Suprapubic skin (tissue), 4 donors: ENCODE data around the gene CDH13. TPM values are rescaled to one million over a fixed set of nuclear protein-coding genes. Genes with fewer than 3 reads are reported as not detected.

ENCODE experiments used
- DNase-seq, 2 donors: peaks; one replicate each; pipeline ENCODE4 v3.0.0-alpha.2; 2019; ENCODE audit warnings: low spot score in 2 of 2
- H3K27ac ChIP-seq: fragments of 200-600 bp; sonication (generic); one replicate; pipeline ENCODE4 v1.5.1; 2019
- H3K27me3 ChIP-seq: fragments of 200-600 bp; sonication (generic); one replicate; pipeline ENCODE4 v1.5.1; 2019
- H3K36me3 ChIP-seq: fragments of 200-600 bp; sonication (generic); one replicate; pipeline ENCODE4 v1.5.1; 2019
- H3K4me1 ChIP-seq: fragments of 200-600 bp; sonication (generic); one replicate; pipeline ENCODE4 v1.5.1; 2019
- H3K4me3 ChIP-seq: fragments of 200-600 bp; sonication (generic); one replicate; pipeline ENCODE4 v1.5.1; 2019; ENCODE audit warnings: mild to moderate bottlenecking
- H3K9me3 ChIP-seq: fragments of 200-600 bp; sonication (generic); one replicate; pipeline ENCODE4 v1.5.1; 2019
- EP300 ChIP-seq: sonication (generic); formaldehyde crosslinking; IDR thresholded peaks from one replicate; pipeline ENCODE4 v1.6.1; 2017; ENCODE audit warnings: antibody characterized with exemption
- POLR2A ChIP-seq, 2 donors: fragments of 450-650 bp; IDR thresholded peaks; one replicate each; pipeline ENCODE4 v1.6.1; 2017; ENCODE audit warnings: antibody characterized with exemption in 2 of 2, mild to moderate bottlenecking in 2 of 2, moderate library complexity in 2 of 2
- POLR2AphosphoS5 ChIP-seq, 3 donors: sonication (generic); formaldehyde crosslinking; IDR thresholded peaks; one replicate each; pipeline ENCODE4 v1.6.1; 2017; ENCODE audit warnings: antibody characterized with exemption in 3 of 3
- WGBS: methylation state at CpG from one replicate; pipeline ENCODE4 v1.1.5; 2018; 5-methylcytosine and 5-hydroxymethylcytosine counted together
- total RNA-seq, 4 donors: library from RNA; depleted of rRNA; stranded (reverse); fragments of >200 nt; gene quantifications; one replicate each; pipeline ENCODE4 v1.1.0, GENCODE V29; 2016
- TF ChIP-seq, protein P1 (sequence below), 2 donors: fragments of 200-600 bp in 1 of 2; fragments of 450-650 bp in 1 of 2; sonication (generic) in 1 of 2; IDR thresholded peaks; one replicate each; pipeline ENCODE4 v1.5.1; 2016 to 2019; ENCODE audit warnings: antibody characterized with exemption in 2 of 2, mild to moderate bottlenecking in 1 of 2, moderate library complexity in 1 of 2

The CDH13 gene
- total RNA-seq, 4 donors from 2014 or later = 90.4 to 176 (median 139) TPM

DNA sequence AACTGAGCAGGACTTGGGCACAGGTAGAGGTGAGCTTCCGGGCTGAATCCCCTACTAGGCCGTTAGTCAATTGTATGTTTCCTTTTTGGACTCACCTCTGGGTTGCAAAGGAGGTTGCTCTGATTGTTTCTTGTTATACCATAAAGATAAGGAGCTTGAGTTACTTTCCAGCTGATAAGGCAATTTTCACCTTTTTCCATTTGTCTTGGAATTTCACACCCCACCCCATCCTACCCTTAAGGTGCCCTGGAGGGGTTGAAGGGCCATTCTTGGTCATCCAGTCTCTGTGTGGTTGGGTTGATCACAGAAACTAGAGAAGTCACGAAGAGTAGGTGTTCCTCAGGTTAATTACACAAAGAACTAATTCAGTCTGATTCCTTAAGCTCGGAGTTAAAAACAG is 162.2 kb downstream of the CDH13 start:
- 86% methylated on average over 4 of the region's 4 CpGs for WGBS
- DNase-seq = no peak

DNA sequence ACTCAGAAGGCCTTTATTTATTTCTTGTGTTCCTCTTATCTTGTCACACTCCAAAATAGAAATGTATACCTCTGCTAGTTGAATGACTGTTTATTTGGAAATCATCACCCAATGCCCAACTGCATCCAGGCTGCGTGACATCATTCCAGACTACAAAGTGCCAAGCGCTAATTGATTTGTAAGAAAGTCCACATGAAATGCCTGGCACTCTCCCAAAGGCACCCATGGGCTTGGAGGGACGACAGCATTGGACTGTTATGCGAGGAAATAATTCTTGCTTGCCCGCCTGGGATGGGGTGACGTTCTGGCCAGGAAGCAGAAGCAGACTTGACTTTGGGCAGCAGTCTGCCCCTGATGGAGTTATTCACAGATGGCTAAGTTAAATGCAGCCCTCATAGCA is 165.9 kb downstream of the CDH13 start:
- Histone ChIP-seq H3K4me3 (no peak overlapping the region), H3K36me3 (no peaks in the 10 kb centered on the region), H3K27ac (no peak overlapping the region), H3K27me3 (no peaks in the 10 kb centered on the region), H3K4me1 (no peaks in the 10 kb centered on the region), H3K9me3 (no peaks in the 10 kb centered on the region)
- TF ChIP-seq EP300 (no peak), POLR2A (IDR thresholded peaks at IDR 0.05) (no peak)
- TF ChIP-seq, protein P1, sequence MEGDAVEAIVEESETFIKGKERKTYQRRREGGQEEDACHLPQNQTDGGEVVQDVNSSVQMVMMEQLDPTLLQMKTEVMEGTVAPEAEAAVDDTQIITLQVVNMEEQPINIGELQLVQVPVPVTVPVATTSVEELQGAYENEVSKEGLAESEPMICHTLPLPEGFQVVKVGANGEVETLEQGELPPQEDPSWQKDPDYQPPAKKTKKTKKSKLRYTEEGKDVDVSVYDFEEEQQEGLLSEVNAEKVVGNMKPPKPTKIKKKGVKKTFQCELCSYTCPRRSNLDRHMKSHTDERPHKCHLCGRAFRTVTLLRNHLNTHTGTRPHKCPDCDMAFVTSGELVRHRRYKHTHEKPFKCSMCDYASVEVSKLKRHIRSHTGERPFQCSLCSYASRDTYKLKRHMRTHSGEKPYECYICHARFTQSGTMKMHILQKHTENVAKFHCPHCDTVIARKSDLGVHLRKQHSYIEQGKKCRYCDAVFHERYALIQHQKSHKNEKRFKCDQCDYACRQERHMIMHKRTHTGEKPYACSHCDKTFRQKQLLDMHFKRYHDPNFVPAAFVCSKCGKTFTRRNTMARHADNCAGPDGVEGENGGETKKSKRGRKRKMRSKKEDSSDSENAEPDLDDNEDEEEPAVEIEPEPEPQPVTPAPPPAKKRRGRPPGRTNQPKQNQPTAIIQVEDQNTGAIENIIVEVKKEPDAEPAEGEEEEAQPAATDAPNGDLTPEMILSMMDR (IDR thresholded peaks at IDR 0.05) = no peak
- no peak for DNase-seq
- 89% methylated on average over 6 of the region's 6 CpGs for WGBS

More for the DNA sequence above, 162.2 kb downstream of the CDH13 start:
- no peaks in the 10 kb centered on the region for H3K9me3 ChIP-seq
- no peak overlapping the region for H3K4me3 ChIP-seq
- no peaks in the 10 kb centered on the region for H3K36me3 ChIP-seq
- no peak for TF ChIP-seq POLR2AphosphoS5 (IDR thresholded peaks at IDR 0.05)
- TF ChIP-seq, protein P1 (IDR thresholded peaks at IDR 0.05) = no peak
- no peak for TF ChIP-seq POLR2A (IDR thresholded peaks at IDR 0.05)
- TF ChIP-seq EP300 = no peak
- H3K27me3 ChIP-seq = no peaks in the 10 kb centered on the region
- H3K27ac ChIP-seq = no peak overlapping the region
- H3K4me1 ChIP-seq = no peaks in the 10 kb centered on the region

DNA sequence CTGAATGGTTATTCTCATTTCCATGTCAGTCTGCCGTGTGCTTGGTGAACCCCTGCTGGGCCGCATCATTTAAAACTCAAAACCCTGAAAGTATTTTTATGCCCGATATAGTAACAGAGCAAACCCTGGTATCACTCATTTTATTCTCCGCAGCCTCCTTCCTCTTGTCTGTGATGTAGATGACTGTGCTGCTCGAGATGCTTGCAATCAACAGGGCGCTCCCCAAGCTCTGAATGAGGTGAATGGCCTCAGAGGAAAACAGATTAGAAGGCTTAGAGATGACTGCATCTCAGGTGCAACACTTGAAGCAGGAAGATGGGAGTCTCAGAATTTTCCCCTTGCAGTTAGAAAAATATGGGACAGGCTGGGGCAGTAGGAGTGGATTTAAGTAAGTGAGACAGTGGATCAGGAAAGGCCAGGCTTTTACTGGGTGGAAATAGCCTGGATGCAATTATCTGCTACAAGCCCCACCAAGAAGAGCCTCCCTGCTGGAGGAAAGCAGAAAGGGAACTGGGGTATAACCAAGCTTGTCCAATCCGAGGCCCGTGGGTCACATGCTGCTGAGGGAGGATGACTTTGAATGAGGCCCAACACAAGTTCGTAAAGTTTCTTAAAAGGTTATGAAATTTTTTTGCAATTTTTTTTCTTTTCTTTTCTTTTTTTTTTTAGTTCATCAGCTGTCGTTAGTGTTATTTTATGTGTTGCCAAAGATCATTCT is 166.9 kb downstream of the CDH13 start:
- Histone ChIP-seq H3K4me3 (no peak overlapping the region), H3K9me3 (no peaks in the 10 kb centered on the region), H3K27me3 (no peaks in the 10 kb centered on the region), H3K27ac (no peak overlapping the region), H3K4me1 (no peaks in the 10 kb centered on the region), H3K36me3 (no peaks in the 10 kb centered on the region)
- TF ChIP-seq POLR2A (IDR thresholded peaks at IDR 0.05) = no peak
- 81% methylated on average over 10 of the region's 10 CpGs for WGBS
- peak in 1 of 2 donors; percentile 73 for DNase-seq

DNA sequence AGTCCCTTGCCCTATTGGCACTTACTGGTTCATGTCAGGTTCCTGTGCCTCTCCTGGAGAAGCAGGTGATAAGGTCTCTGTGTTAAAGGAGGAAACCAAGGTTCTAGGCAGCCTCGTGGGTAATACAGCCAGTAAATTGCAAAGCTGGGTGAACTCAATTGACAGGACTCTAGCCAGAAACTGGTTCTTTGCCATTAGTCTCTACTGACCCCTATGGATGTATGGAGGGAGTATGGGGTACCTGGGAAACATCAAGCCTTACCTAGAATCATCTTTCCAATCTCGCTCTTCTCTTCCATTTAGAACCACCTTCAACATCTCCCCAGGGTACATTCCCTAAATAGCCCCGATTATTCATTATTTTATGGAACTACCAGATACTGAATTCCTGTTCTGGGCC is 169.3 kb downstream of the CDH13 start:
- TF ChIP-seq POLR2AphosphoS5 (IDR thresholded peaks at IDR 0.05) (no peak), POLR2A (IDR thresholded peaks at IDR 0.05) (no peak), EP300 (no peak)
- TF ChIP-seq, protein P1 (IDR thresholded peaks at IDR 0.05) = no peak
- WGBS = 88% methylated on average over 3 of the region's 3 CpGs
- H3K9me3 ChIP-seq = no peaks in the 10 kb centered on the region
- no peak overlapping the region for H3K4me3 ChIP-seq
- DNase-seq = no peak
- no peaks in the 10 kb centered on the region for H3K36me3 ChIP-seq
- no peaks in the 10 kb centered on the region for H3K27me3 ChIP-seq
- H3K4me1 ChIP-seq = no peaks in the 10 kb centered on the region
- no peak overlapping the region for H3K27ac ChIP-seq

DNA sequence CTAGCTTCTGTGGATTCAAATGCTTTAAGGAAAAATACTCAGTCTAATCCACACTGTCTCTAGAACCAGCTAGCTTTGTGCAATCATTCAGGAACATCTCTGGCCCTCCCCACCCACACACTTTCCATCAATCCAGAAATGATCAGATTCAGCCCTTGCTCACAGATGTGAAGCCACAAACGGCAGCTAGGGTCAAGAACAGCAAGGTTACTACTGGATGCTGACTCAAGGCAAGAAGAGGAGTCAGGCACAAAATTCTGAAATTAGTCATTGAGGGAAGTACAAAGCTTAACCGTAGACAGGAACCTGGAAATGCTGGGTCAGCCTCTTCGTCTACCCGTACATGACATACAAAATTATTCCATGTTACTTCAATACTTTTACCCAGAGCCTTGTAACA is 174.6 kb downstream of the CDH13 start:
- H3K4me1 ChIP-seq = no peaks in the 10 kb centered on the region
- no peaks in the 10 kb centered on the region for H3K27me3 ChIP-seq
- 81% methylated on average over 4 of the region's 4 CpGs for WGBS
- no peaks in the 10 kb centered on the region for H3K9me3 ChIP-seq
- DNase-seq = no peak
- H3K36me3 ChIP-seq = no peaks in the 10 kb centered on the region
- no peak overlapping the region for H3K4me3 ChIP-seq
- TF ChIP-seq, protein P1 (IDR thresholded peaks at IDR 0.05) = no peak
- TF ChIP-seq EP300 = no peak
- no peak for TF ChIP-seq POLR2A (IDR thresholded peaks at IDR 0.05)
- TF ChIP-seq POLR2AphosphoS5 (IDR thresholded peaks at IDR 0.05) = no peak
- no peak overlapping the region for H3K27ac ChIP-seq

DNA sequence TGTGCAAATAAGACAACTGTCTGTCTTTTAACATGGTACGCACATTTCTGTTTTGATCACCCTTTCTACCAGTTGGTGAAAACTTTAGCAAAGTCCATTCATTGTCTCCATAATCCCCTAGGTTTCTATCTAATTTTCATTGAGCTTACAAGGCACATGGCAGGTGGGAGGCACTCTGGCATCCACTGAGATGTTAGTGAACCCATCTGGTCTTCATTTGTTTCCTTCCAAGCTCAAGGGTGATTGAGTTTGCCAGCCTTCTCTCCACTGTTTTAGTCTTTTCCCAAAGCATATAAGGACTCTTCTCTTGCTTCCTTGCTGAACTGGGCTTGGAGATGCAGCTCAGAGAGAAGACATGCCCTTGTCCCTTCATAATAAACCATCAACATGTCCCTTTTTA is 179.1 kb downstream of the CDH13 start:
- H3K27ac ChIP-seq = no peak overlapping the region
- H3K9me3 ChIP-seq = no peaks in the 10 kb centered on the region
- no peaks in the 10 kb centered on the region for H3K4me1 ChIP-seq
- DNase-seq = no peak
- TF ChIP-seq, protein P1 (IDR thresholded peaks at IDR 0.05) = no peak
- TF ChIP-seq POLR2A (IDR thresholded peaks at IDR 0.05) (no peak), EP300 (no peak), POLR2AphosphoS5 (IDR thresholded peaks at IDR 0.05) (no peak)
- WGBS = 100% methylated on average over 1 of the region's 1 CpG
- H3K4me3 ChIP-seq = no peak overlapping the region
- no peaks in the 10 kb centered on the region for H3K27me3 ChIP-seq
- no peaks in the 10 kb centered on the region for H3K36me3 ChIP-seq
